GM18526 (cell line): ENCODE results near the gene SLC9A9.

Experiments
- POLR2A ChIP-seq: IDR thresholded peaks from 3 replicates; pipeline ENCODE4 v1.6.1; 2011; ENCODE audit not compliant: insufficient read length; ENCODE audit errors: extremely low read depth

Gene SLC9A9

GRCh38 chr3:143654906-143655305 is 193.4 kb downstream of the SLC9A9 start:
- TF ChIP-seq POLR2A = no peak

GRCh38 chr3:143653935-143654334 is 194.3 kb downstream of the SLC9A9 start:
- no peak for TF ChIP-seq POLR2A

GRCh38 chr3:143653493-143653892 is 194.8 kb downstream of the SLC9A9 start:
- TF ChIP-seq POLR2A = no peak

GRCh38 chr3:143652118-143652517 is 196.2 kb downstream of the SLC9A9 start:
- no peak for TF ChIP-seq POLR2A

- TF ChIP-seq POLR2A = no peak
These were observed 197.4 kb downstream of the SLC9A9 start for GRCh38 chr3:143650827-143651226.

- TF ChIP-seq POLR2A = no peak
These were observed 198.1 kb downstream of the SLC9A9 start for GRCh38 chr3:143650120-143650519.

- no peak for TF ChIP-seq POLR2A
These were observed 199.6 kb downstream of the SLC9A9 start for GRCh38 chr3:143648708-143649107.

GRCh38 chr3:143648218-143648617 is 200.1 kb downstream of the SLC9A9 start:
- TF ChIP-seq POLR2A = no peak

GRCh38 chr3:143644370-143645089 is 203.7 kb downstream of the SLC9A9 start:
- no peak for TF ChIP-seq POLR2A

GRCh38 chr3:143643905-143644304 is 204.4 kb downstream of the SLC9A9 start:
- TF ChIP-seq POLR2A = no peak

GRCh38 chr3:143640774-143641173 is 207.5 kb downstream of the SLC9A9 start:
- no peak for TF ChIP-seq POLR2A

- TF ChIP-seq POLR2A = no peak
These were observed 211.1 kb downstream of the SLC9A9 start for GRCh38 chr3:143637133-143637532.

- TF ChIP-seq POLR2A = no peak
These were observed 213.3 kb downstream of the SLC9A9 start for GRCh38 chr3:143634991-143635390.

GRCh38 chr3:143634427-143634826 is 213.8 kb downstream of the SLC9A9 start:
- no peak for TF ChIP-seq POLR2A

- TF ChIP-seq POLR2A = no peak
These were observed 214.5 kb downstream of the SLC9A9 start for GRCh38 chr3:143633816-143634215.

- TF ChIP-seq POLR2A = no peak
These were observed 218.5 kb downstream of the SLC9A9 start for GRCh38 chr3:143629726-143630125.

- no peak for TF ChIP-seq POLR2A
These were observed 219.3 kb downstream of the SLC9A9 start for GRCh38 chr3:143628971-143629370.

GRCh38 chr3:143627336-143627735 is 220.9 kb downstream of the SLC9A9 start:
- no peak for TF ChIP-seq POLR2A

- TF ChIP-seq POLR2A = no peak
These were observed 229.0 kb downstream of the SLC9A9 start for GRCh38 chr3:143619231-143619630.
